ENCODE data around the gene GRIN2C.

Gene GRIN2C

GRCh38 chr17:74836691-74837467 is 22.8 kb downstream of the GRIN2C start:
- TF ChIP-seq CTCF (IDR thresholded peaks at IDR 0.05), result no peak
- H3K4me1 ChIP-seq (ENCODE audit: control insufficient read depth in 1 of 2, insufficient read depth in 1 of 2, low read depth in 1 of 2, low read length in 1 of 2), result peaks cover 5 to 9% of the 10 kb centered on the region in 2 experiments
- H3K9me3 ChIP-seq, result no peaks in the 10 kb centered on the region
- no peak overlapping the region for H3K27ac ChIP-seq
- H3K4me3 ChIP-seq (ENCODE audit: low read depth in 1 of 2, low read length in 1 of 2), result no peak overlapping the region
- peaks cover 14% of the 10 kb centered on the region for H3K27me3 ChIP-seq
- peaks cover 42% of the 10 kb centered on the region for H3K36me3 ChIP-seq

- Histone ChIP-seq H3K9me3 (no peaks in the 10 kb centered on the region), H3K4me1 (ENCODE audit: control insufficient read depth in 1 of 2, insufficient read depth in 1 of 2, low read depth in 1 of 2, low read length in 1 of 2) (peaks cover 5 to 9% of the 10 kb centered on the region in 2 experiments), H3K27me3 (peaks cover 8% of the 10 kb centered on the region), H3K36me3 (peaks cover 49% of the 10 kb centered on the region), H3K27ac (no peak overlapping the region), H3K4me3 (ENCODE audit: low read depth in 1 of 2, low read length in 1 of 2) (no peak overlapping the region)
- no peak for TF ChIP-seq CTCF (IDR thresholded peaks at IDR 0.05)
Measured at GRCh38 chr17:74836191-74836590, 23.5 kb downstream of the GRIN2C start.

- Histone ChIP-seq H3K4me1 (ENCODE audit: control insufficient read depth in 1 of 2, insufficient read depth in 1 of 2, low read depth in 1 of 2, low read length in 1 of 2) (peaks cover 5 to 9% of the 10 kb centered on the region in 2 experiments), H3K27me3 (no peaks in the 10 kb centered on the region), H3K9me3 (no peaks in the 10 kb centered on the region), H3K4me3 (ENCODE audit: low read depth in 1 of 2, low read length in 1 of 2) (no peak overlapping the region), H3K27ac (no peak overlapping the region), H3K36me3 (peaks cover 65% of the 10 kb centered on the region)
- TF ChIP-seq CTCF (IDR thresholded peaks at IDR 0.05), result no peak
Measured at GRCh38 chr17:74833501-74834377, 25.9 kb downstream of the GRIN2C start.

- Histone ChIP-seq H3K27ac (no peak overlapping the region), H3K4me1 (ENCODE audit: control insufficient read depth in 1 of 2, insufficient read depth in 1 of 2, low read depth in 1 of 2, low read length in 1 of 2) (peaks cover 5 to 9% of the 10 kb centered on the region in 2 experiments), H3K4me3 (ENCODE audit: low read depth in 1 of 2, low read length in 1 of 2) (no peak overlapping the region), H3K36me3 (peaks cover 64% of the 10 kb centered on the region), H3K9me3 (no peaks in the 10 kb centered on the region), H3K27me3 (no peaks in the 10 kb centered on the region)
- TF ChIP-seq CTCF (IDR thresholded peaks at IDR 0.05), result no peak
Measured at GRCh38 chr17:74832421-74832820, 27.3 kb downstream of the GRIN2C start.

GRCh38 chr17:74831444-74832146 is 28.1 kb downstream of the GRIN2C start:
- Histone ChIP-seq H3K36me3 (peaks cover 60% of the 10 kb centered on the region), H3K27me3 (no peaks in the 10 kb centered on the region), H3K27ac (no peak overlapping the region), H3K4me3 (ENCODE audit: low read depth in 1 of 2, low read length in 1 of 2) (no peak overlapping the region), H3K9me3 (no peaks in the 10 kb centered on the region), H3K4me1 (ENCODE audit: control insufficient read depth in 1 of 2, insufficient read depth in 1 of 2, low read depth in 1 of 2, low read length in 1 of 2) (peaks cover 5 to 9% of the 10 kb centered on the region in 2 experiments)
- TF ChIP-seq CTCF (IDR thresholded peaks at IDR 0.05), result no peak
